Suprapubic skin (tissue), 4 donors: Measurements from ENCODE around the gene CTSZ. TPM values are rescaled to one million over a fixed set of nuclear protein-coding genes. Genes with fewer than 3 reads are reported as not detected.

Source experiments
- DNase-seq, 2 donors: peaks; one replicate each; pipeline ENCODE4 v3.0.0-alpha.2; 2019; ENCODE audit warnings: low spot score in 2 of 2
- H3K27ac ChIP-seq: fragments of 200-600 bp; sonication (generic); one replicate; pipeline ENCODE4 v1.5.1; 2019
- H3K27me3 ChIP-seq: fragments of 200-600 bp; sonication (generic); one replicate; pipeline ENCODE4 v1.5.1; 2019
- H3K36me3 ChIP-seq: fragments of 200-600 bp; sonication (generic); one replicate; pipeline ENCODE4 v1.5.1; 2019
- H3K4me1 ChIP-seq: fragments of 200-600 bp; sonication (generic); one replicate; pipeline ENCODE4 v1.5.1; 2019
- H3K4me3 ChIP-seq: fragments of 200-600 bp; sonication (generic); one replicate; pipeline ENCODE4 v1.5.1; 2019; ENCODE audit warnings: mild to moderate bottlenecking
- H3K9me3 ChIP-seq: fragments of 200-600 bp; sonication (generic); one replicate; pipeline ENCODE4 v1.5.1; 2019
- EP300 ChIP-seq: sonication (generic); formaldehyde crosslinking; IDR thresholded peaks from one replicate; pipeline ENCODE4 v1.6.1; 2017; ENCODE audit warnings: antibody characterized with exemption
- POLR2A ChIP-seq, 2 donors: fragments of 450-650 bp; IDR thresholded peaks; one replicate each; pipeline ENCODE4 v1.6.1; 2017; ENCODE audit warnings: antibody characterized with exemption in 2 of 2, mild to moderate bottlenecking in 2 of 2, moderate library complexity in 2 of 2
- POLR2AphosphoS5 ChIP-seq, 3 donors: sonication (generic); formaldehyde crosslinking; IDR thresholded peaks; one replicate each; pipeline ENCODE4 v1.6.1; 2017; ENCODE audit warnings: antibody characterized with exemption in 3 of 3
- WGBS: methylation state at CpG from one replicate; pipeline ENCODE4 v1.1.5; 2018; 5-methylcytosine and 5-hydroxymethylcytosine counted together
- total RNA-seq, 4 donors: library from RNA; depleted of rRNA; stranded (reverse); fragments of >200 nt; gene quantifications; one replicate each; pipeline ENCODE4 v1.1.0, GENCODE V29; 2016
- TF ChIP-seq, protein P1 (sequence below), 2 donors: fragments of 200-600 bp in 1 of 2; fragments of 450-650 bp in 1 of 2; sonication (generic) in 1 of 2; IDR thresholded peaks; one replicate each; pipeline ENCODE4 v1.5.1; 2016 to 2019; ENCODE audit warnings: antibody characterized with exemption in 2 of 2, mild to moderate bottlenecking in 1 of 2, moderate library complexity in 1 of 2

CTSZ gene
- total RNA-seq: 10 to 100 TPM; 25.6 to 38.7 (median 34.7) TPM

DNA sequence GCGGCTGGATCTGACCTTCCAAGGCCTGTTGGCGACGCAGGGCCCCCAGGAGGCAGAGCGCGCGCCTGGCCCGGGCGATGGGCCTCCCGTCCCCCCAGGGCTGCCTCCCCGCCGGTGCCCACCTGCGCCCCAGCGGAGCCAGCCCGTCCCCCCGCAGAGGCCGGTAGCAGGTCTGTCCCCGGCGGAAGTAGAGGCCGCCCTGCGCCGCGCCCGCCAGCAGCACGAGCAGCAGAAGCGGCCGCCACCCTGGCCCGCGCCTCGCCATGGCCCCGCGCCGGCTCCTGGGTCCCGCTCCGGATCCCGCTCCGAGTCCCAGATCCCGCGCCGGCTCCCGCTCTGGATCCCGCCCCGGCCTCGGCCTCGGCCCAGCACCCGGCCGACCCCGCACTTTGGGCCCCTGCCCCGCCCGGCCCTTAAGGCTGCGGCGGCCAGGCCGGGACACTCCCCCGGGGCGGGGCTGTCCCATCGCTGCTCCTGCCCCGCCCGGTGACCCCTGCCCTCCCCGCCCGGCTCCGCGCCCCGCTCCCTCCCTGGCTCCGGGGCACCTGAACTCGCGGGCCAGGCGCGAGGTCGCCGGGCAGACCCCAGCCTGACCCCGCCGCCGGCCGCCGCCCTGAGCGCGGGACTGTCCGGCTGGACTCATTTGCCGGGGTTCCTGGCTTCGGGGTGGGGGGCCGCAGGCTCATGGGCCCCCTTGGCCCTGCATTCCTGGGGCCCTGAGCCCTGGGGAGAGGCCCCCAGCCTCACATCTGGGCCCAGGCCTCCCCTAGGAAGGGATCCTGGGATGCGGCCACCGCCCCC, at the start of gene CTSZ:
Gene CTSZ, minus strand, starts transcription at position 391 of the 801 bp plus-strand sequence. Its CDS starts 126 bp downstream, at position 265.
- DNase-seq: no peak
- peak within 1 kb of the TSS; percentile 84 for H3K4me3 ChIP-seq
- 67% methylated on average over 3 of the region's 82 CpGs for WGBS
- H3K9me3 ChIP-seq: no peaks in the 10 kb centered on the region
- TF ChIP-seq POLR2A (IDR thresholded peaks at IDR 0.05) (peak in 1 of 2 donors; percentile 44), POLR2AphosphoS5 (IDR thresholded peaks at IDR 0.05) (no peak)
- peak within 1 kb of the TSS; percentile 87 for H3K27ac ChIP-seq
- no peaks in the 10 kb centered on the region for H3K36me3 ChIP-seq
- peaks cover 60% of the 10 kb centered on the region for H3K4me1 ChIP-seq
- no peaks in the 10 kb centered on the region for H3K27me3 ChIP-seq

DNA sequence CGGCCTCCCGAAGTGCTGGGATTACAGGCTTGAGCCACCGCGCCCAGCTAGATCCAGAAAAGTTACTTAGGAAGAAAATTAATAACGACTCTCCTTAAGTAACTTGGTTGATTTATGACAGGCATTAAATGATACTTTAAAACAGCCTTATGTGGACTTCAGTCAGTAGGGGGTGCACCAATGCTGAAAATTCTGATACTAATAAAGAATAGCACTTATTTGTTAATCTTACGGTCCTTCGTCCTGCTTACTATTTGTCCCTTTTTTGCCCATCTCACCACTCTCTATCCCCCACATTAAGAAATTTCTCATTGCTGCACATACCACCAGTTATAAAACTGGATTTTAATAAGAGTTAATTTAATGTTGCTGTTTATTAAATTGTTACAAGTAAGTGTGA, 48.2 kb upstream of the CTSZ start:
- Histone ChIP-seq H3K27ac (no peak overlapping the region), H3K36me3 (no peaks in the 10 kb centered on the region), H3K27me3 (peaks cover 20% of the 10 kb centered on the region), H3K4me1 (no peaks in the 10 kb centered on the region), H3K9me3 (no peaks in the 10 kb centered on the region), H3K4me3 (no peak overlapping the region)
- 59% methylated on average over 7 of the region's 7 CpGs for WGBS
- TF ChIP-seq POLR2AphosphoS5 (IDR thresholded peaks at IDR 0.05) (no peak), EP300 (no peak), POLR2A (IDR thresholded peaks at IDR 0.05) (no peak)
- TF ChIP-seq, protein P1, sequence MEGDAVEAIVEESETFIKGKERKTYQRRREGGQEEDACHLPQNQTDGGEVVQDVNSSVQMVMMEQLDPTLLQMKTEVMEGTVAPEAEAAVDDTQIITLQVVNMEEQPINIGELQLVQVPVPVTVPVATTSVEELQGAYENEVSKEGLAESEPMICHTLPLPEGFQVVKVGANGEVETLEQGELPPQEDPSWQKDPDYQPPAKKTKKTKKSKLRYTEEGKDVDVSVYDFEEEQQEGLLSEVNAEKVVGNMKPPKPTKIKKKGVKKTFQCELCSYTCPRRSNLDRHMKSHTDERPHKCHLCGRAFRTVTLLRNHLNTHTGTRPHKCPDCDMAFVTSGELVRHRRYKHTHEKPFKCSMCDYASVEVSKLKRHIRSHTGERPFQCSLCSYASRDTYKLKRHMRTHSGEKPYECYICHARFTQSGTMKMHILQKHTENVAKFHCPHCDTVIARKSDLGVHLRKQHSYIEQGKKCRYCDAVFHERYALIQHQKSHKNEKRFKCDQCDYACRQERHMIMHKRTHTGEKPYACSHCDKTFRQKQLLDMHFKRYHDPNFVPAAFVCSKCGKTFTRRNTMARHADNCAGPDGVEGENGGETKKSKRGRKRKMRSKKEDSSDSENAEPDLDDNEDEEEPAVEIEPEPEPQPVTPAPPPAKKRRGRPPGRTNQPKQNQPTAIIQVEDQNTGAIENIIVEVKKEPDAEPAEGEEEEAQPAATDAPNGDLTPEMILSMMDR (IDR thresholded peaks at IDR 0.05): no peak
- DNase-seq: no peak

- no peaks in the 10 kb centered on the region for H3K9me3 ChIP-seq
- no peak overlapping the region for H3K4me3 ChIP-seq
- no peak overlapping the region for H3K27ac ChIP-seq
- no peaks in the 10 kb centered on the region for H3K4me1 ChIP-seq
- H3K36me3 ChIP-seq: no peaks in the 10 kb centered on the region
- whole genome bisulfite sequencing: 87% methylated on average over 6 of the region's 6 CpGs
- TF ChIP-seq POLR2A (IDR thresholded peaks at IDR 0.05) (no peak), POLR2AphosphoS5 (IDR thresholded peaks at IDR 0.05) (no peak), EP300 (no peak)
- TF ChIP-seq, protein P1 (IDR thresholded peaks at IDR 0.05): no peak
- DNase-seq: no peak
- H3K27me3 ChIP-seq: peaks cover 17% of the 10 kb centered on the region
Observed at GRCh38 chr20:59051666-59052185, 44.7 kb upstream of the CTSZ start.

GRCh38 chr20:59050437-59050836, 43.4 kb upstream of the CTSZ start:
- Histone ChIP-seq H3K27ac (no peak overlapping the region), H3K4me1 (no peaks in the 10 kb centered on the region), H3K36me3 (no peaks in the 10 kb centered on the region), H3K9me3 (no peaks in the 10 kb centered on the region), H3K27me3 (peaks cover 14% of the 10 kb centered on the region), H3K4me3 (no peak overlapping the region)
- no peak for DNase-seq
- 57% methylated on average over 1 of the region's 1 CpG for WGBS
- no peak for TF ChIP-seq EP300
- TF ChIP-seq, protein P1 (IDR thresholded peaks at IDR 0.05): no peak
- TF ChIP-seq POLR2A (IDR thresholded peaks at IDR 0.05): no peak
- TF ChIP-seq POLR2AphosphoS5 (IDR thresholded peaks at IDR 0.05): no peak

GRCh38 chr20:59048681-59049030, 41.6 kb upstream of the CTSZ start:
- peaks cover 11% of the 10 kb centered on the region for H3K27me3 ChIP-seq
- WGBS: 85% methylated on average over 2 of the region's 2 CpGs
- H3K4me1 ChIP-seq: no peaks in the 10 kb centered on the region
- no peak for DNase-seq
- no peak overlapping the region for H3K4me3 ChIP-seq
- TF ChIP-seq EP300: no peak
- TF ChIP-seq POLR2AphosphoS5 (IDR thresholded peaks at IDR 0.05): no peak
- TF ChIP-seq, protein P1 (IDR thresholded peaks at IDR 0.05): no peak
- no peak for TF ChIP-seq POLR2A (IDR thresholded peaks at IDR 0.05)
- no peaks in the 10 kb centered on the region for H3K36me3 ChIP-seq
- H3K27ac ChIP-seq: no peak overlapping the region
- no peaks in the 10 kb centered on the region for H3K9me3 ChIP-seq
